MM.1S (cell line): ENCODE results near the gene AUTS2.

ENCODE experiments used
- DNase-seq: peaks from one replicate; pipeline ENCODE4 v3.0.0-alpha.2; 2015
- H2AFZ ChIP-seq: fragments of 300-600 bp; sonication (generic); 2 replicates; pipeline ENCODE4 v1.6.0; 2016; ENCODE audit warnings: antibody characterized with exemption, low read length
- H3F3A ChIP-seq: fragments of 300-600 bp; sonication (generic); 2 replicates; pipeline ENCODE4 v1.6.1; 2016; ENCODE audit warnings: mild to moderate bottlenecking, antibody characterized with exemption, low read length, moderate library complexity, mixed read lengths; ENCODE audit not compliant: insufficient read depth
- H3K27ac ChIP-seq: fragments of 300-600 bp; sonication (generic); 2 replicates; pipeline ENCODE4 v1.5.1; 2016; ENCODE audit warnings: mild to moderate bottlenecking, low read length
- H3K27me3 ChIP-seq: fragments of 300-600 bp; sonication (generic); replicated peaks from 2 replicates; pipeline ENCODE4 v1.6.0; 2016; ENCODE audit warnings: low read length; ENCODE audit not compliant: insufficient read depth
- H3K36me3 ChIP-seq: fragments of 300-600 bp; sonication (generic); replicated peaks from 2 replicates; pipeline ENCODE4 v1.6.1; 2016; ENCODE audit warnings: mild to moderate bottlenecking, low read length, mixed read lengths; ENCODE audit not compliant: insufficient read depth
- H3K4me1 ChIP-seq: fragments of 300-600 bp; sonication (generic); 2 replicates; pipeline ENCODE4 v1.6.1; 2016; ENCODE audit warnings: low read length, mixed read lengths
- H3K4me2 ChIP-seq: fragments of 300-600 bp; sonication (generic); 2 replicates; pipeline ENCODE4 v1.6.0; 2016; ENCODE audit warnings: low read depth, low read length
- H3K4me3 ChIP-seq: fragments of 300-600 bp; sonication (generic); 2 replicates; pipeline ENCODE4 v1.5.1; 2016; ENCODE audit warnings: low read length, mixed read lengths
- H3K79me2 ChIP-seq: fragments of 300-600 bp; sonication (generic); 2 replicates; pipeline ENCODE4 v1.6.1; 2016; ENCODE audit warnings: mixed run types, low read length, mixed read lengths
- H3K9ac ChIP-seq: fragments of 300-600 bp; sonication (generic); 2 replicates; pipeline ENCODE4 v1.6.1; 2016; ENCODE audit warnings: low read length, mixed read lengths
- H3K9me2 ChIP-seq: fragments of 300-600 bp; sonication (generic); replicated peaks from 2 replicates; pipeline ENCODE4 v1.6.1; 2016; ENCODE audit warnings: mild to moderate bottlenecking, low read length, mixed read lengths; ENCODE audit not compliant: insufficient read depth
- H3K9me3 ChIP-seq: fragments of 300-600 bp; sonication (generic); replicated peaks from 2 replicates; pipeline ENCODE4 v1.6.1; 2016; ENCODE audit warnings: mild to moderate bottlenecking, low read length, mixed read lengths; ENCODE audit not compliant: insufficient read depth
- H4K20me1 ChIP-seq: fragments of 300-600 bp; sonication (generic); 2 replicates; pipeline ENCODE4 v1.6.1; 2016; ENCODE audit warnings: mild to moderate bottlenecking, low read length, moderate library complexity, mixed read lengths; ENCODE audit not compliant: insufficient read depth
- CTCF ChIP-seq: fragments of 300-600 bp; sonication (generic); IDR thresholded peaks from 2 replicates; pipeline ENCODE4 v1.5.1; 2016; ENCODE audit warnings: antibody characterized with exemption, low read length, mixed read lengths
- EZH2 ChIP-seq: fragments of 300-600 bp; sonication (generic); optimal IDR thresholded peaks from 2 replicates; pipeline ENCODE3; 2017; ENCODE audit warnings: low read depth, mild to moderate bottlenecking, antibody characterized with exemption, low read length, mixed read lengths
- EZH2phosphoT487 ChIP-seq: fragments of 300-600 bp; sonication (generic); IDR thresholded peaks from 2 replicates; pipeline ENCODE4 v1.6.1; 2018; ENCODE audit warnings: antibody characterized with exemption, low read length

The AUTS2 gene

GRCh38 chr7:69823151-69823744, 225.0 kb downstream of the AUTS2 start:
- no peak for DNase-seq
- H3K27me3 ChIP-seq = no peaks in the 10 kb centered on the region
- no peak overlapping the region for H3K4me3 ChIP-seq
- H3K79me2 ChIP-seq = no peaks in the 10 kb centered on the region
- TF ChIP-seq EZH2phosphoT487 (no peak), EZH2 (no peak), CTCF (no peak)
- H4K20me1 ChIP-seq = no peaks in the 10 kb centered on the region
- no peak overlapping the region for H3K27ac ChIP-seq
- H3F3A ChIP-seq = no peaks in the 10 kb centered on the region
- H3K9me3 ChIP-seq = no peaks in the 10 kb centered on the region
- no peak overlapping the region for H3K4me2 ChIP-seq
- no peaks in the 10 kb centered on the region for H3K36me3 ChIP-seq
- no peak overlapping the region for H3K9ac ChIP-seq
- H2AFZ ChIP-seq = no peak overlapping the region
- no peaks in the 10 kb centered on the region for H3K4me1 ChIP-seq
- H3K9me2 ChIP-seq = no peaks in the 10 kb centered on the region

GRCh38 chr7:69825113-69825972, 227.1 kb downstream of the AUTS2 start:
- no peaks in the 10 kb centered on the region for H3K4me1 ChIP-seq
- H3K36me3 ChIP-seq = no peaks in the 10 kb centered on the region
- H3K27ac ChIP-seq = no peak overlapping the region
- no peak overlapping the region for H3K9ac ChIP-seq
- TF ChIP-seq EZH2phosphoT487 = no peak
- no peak for TF ChIP-seq CTCF
- TF ChIP-seq EZH2 = no peak
- no peaks in the 10 kb centered on the region for H3K79me2 ChIP-seq
- H3K4me3 ChIP-seq = no peak overlapping the region
- DNase-seq = no peak
- H2AFZ ChIP-seq = no peak overlapping the region
- H3K9me3 ChIP-seq = no peaks in the 10 kb centered on the region
- no peaks in the 10 kb centered on the region for H4K20me1 ChIP-seq
- no peaks in the 10 kb centered on the region for H3K27me3 ChIP-seq
- no peaks in the 10 kb centered on the region for H3F3A ChIP-seq
- no peak overlapping the region for H3K4me2 ChIP-seq
- H3K9me2 ChIP-seq = no peaks in the 10 kb centered on the region

- Histone ChIP-seq H3K79me2 (no peaks in the 10 kb centered on the region), H3K36me3 (no peaks in the 10 kb centered on the region), H3K9ac (no peak overlapping the region), H3K9me2 (no peaks in the 10 kb centered on the region), H3K4me3 (no peak overlapping the region), H3K9me3 (no peaks in the 10 kb centered on the region), H3K27ac (no peak overlapping the region), H3F3A (no peaks in the 10 kb centered on the region), H4K20me1 (no peaks in the 10 kb centered on the region), H2AFZ (no peak overlapping the region), H3K4me1 (no peaks in the 10 kb centered on the region), H3K4me2 (no peak overlapping the region), H3K27me3 (no peaks in the 10 kb centered on the region)
- no peak for DNase-seq
- TF ChIP-seq EZH2phosphoT487 (no peak), EZH2 (no peak), CTCF (no peak)
Observed at GRCh38 chr7:69826283-69826682, 228.0 kb downstream of the AUTS2 start.
